Kidney (tissue), 14 donors: Measurements from ENCODE around the gene TEDC2. TPM values are rescaled to one million over a fixed set of nuclear protein-coding genes. Genes with fewer than 3 reads are reported as not detected.

Source experiments
- DNase-seq, 5 donors: peaks; one replicate each; pipeline ENCODE4 v3.0.0-alpha.2; 2013 to 2020
- FAIRE-seq: peaks from 2 replicates; lab custom pipeline; 2012; peaks lifted over from hg19 to GRCh38; lab: Jason Lieb, UNC
- H3K27ac ChIP-seq, 2 donors: one replicate each; pipeline ENCODE4 v1.7.0; 2013; ENCODE audit warnings: low read depth in 2 of 2, low read length in 2 of 2, inconsistent platforms in 1 of 2
- H3K27me3 ChIP-seq: one replicate; pipeline ENCODE4 v1.7.1; 2013; ENCODE audit warnings: low read length, inconsistent platforms; ENCODE audit not compliant: control insufficient read depth, insufficient read depth
- H3K36me3 ChIP-seq, 3 donors: one replicate each; pipeline versions ENCODE4 v1.7.0 to v1.7.1; 2013; ENCODE audit warnings: low read length in 3 of 3, control low read depth in 1 of 3, inconsistent platforms in 1 of 3; ENCODE audit not compliant: insufficient read depth in 3 of 3, control insufficient read depth in 2 of 3
- H3K4me1 ChIP-seq, 3 donors: one replicate each; pipeline versions ENCODE4 v1.7.0 to v1.7.1; 2013; ENCODE audit warnings: low read length in 3 of 3, inconsistent platforms in 1 of 3, low read depth in 1 of 3; ENCODE audit not compliant: control insufficient read depth in 2 of 3, insufficient read depth in 2 of 3
- H3K4me3 ChIP-seq, 3 donors: one replicate each; pipeline versions ENCODE4 v1.7.0 to v1.8.1; 2013; ENCODE audit warnings: low read length in 3 of 3, control low read depth in 1 of 3, inconsistent platforms in 1 of 3
- H3K9ac ChIP-seq, 3 donors: one replicate each; pipeline versions ENCODE4 v1.7.0 to v1.7.1; 2013; ENCODE audit warnings: low read length in 3 of 3, control low read depth in 1 of 3, inconsistent platforms in 1 of 3
- H3K9me3 ChIP-seq, 3 donors: one replicate each; pipeline versions ENCODE4 v1.7.0 to v1.7.1; 2013; ENCODE audit warnings: low read length in 3 of 3, control low read depth in 1 of 3, inconsistent platforms in 1 of 3; ENCODE audit not compliant: control insufficient read depth in 2 of 3, insufficient read depth in 1 of 3
- intact Hi-C: fragments of 100-400 bp; cut with DNase I; formaldehyde crosslinking; loops from one replicate; pipeline ENCODE4 v1.11.1; 2022
- polyA plus RNA-seq: library from polyadenylated mRNA; stranded (reverse); fragments of 350-450 nt; fragmentation: Illumina TruSeq; extraction: RNeasy Lipid Tissue Mini Kit (QIAGEN cat#74804); gene quantifications from one replicate; pipeline ENCODE4 v1.2.3, GENCODE V29; 2014; ENCODE audit warnings: low read depth, low replicate concordance; ENCODE audit not compliant: insufficient read depth
- total RNA-seq: library from RNA; stranded (reverse); fragmentation: NEBNext Ultra II Directional; extraction: Animal tissue kit (Norgen Biotek cat#: 25700); gene quantifications from one replicate; pipeline ENCODE4 v1.2.1, GENCODE V29; 2021
- TF ChIP-seq, protein P1 (sequence below): IDR thresholded peaks from 3 replicates; pipeline ENCODE4 v1.5.1; 2012; ENCODE audit warnings: mild to moderate bottlenecking, moderate library complexity, borderline replicate concordance; ENCODE audit not compliant: insufficient read depth; ENCODE audit errors: extremely low read depth
- donor health status: control.
- donor health status: control.
- donor health status: control.
- donor health status: control.
- donor health status: control.
- donor health status: DM: yes; HTN: yes; CAD: no.
- donor health status: Normal renal cell carcinoma (clear cell type).

The TEDC2 gene
- total and polyA plus RNA-seq, 2 donors from 2014 or later = 1.4 to 1.7 TPM

DNA sequence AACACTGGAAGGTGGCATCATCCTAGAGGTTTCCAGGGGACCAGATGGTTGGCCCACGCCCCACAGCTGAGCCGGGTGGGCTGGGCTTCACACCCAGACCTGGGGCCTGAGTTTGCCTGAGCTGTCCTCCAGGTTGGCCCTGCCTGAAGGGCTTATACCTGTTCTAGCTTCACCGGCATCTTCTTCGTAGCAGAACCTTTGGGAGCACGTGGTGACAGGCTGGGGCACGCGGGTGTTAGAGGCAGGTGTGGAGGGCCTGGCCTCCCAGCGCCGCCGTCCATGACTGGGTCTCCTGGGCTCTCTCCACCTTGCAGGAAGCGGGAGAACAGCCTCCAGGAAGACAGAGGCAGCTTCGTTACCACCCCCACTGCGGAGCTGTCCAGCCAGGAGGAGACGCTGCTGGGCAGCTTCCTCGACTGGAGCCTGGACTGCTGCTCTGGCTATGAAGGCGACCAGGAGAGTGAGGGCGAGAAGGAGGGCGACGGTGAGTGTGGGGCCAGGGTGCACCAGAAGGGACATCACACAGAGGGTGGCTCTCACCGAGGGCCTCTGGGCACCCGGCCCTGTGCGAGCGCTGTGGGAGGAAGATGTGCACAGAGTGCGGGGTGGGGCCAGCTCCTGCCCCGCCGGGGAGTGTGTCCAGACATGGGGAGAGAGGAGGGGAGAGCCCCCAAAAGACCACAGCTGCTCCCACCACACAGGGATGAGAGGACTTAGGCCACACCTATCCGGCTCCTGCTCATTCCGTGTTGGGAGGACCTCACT lies 4.6 kb upstream of the TEDC2 start:
- no peaks in the 10 kb centered on the region for H3K9me3 ChIP-seq
- FAIRE-seq (no peak), DNase-seq (no peak)
- TF ChIP-seq, protein P1, sequence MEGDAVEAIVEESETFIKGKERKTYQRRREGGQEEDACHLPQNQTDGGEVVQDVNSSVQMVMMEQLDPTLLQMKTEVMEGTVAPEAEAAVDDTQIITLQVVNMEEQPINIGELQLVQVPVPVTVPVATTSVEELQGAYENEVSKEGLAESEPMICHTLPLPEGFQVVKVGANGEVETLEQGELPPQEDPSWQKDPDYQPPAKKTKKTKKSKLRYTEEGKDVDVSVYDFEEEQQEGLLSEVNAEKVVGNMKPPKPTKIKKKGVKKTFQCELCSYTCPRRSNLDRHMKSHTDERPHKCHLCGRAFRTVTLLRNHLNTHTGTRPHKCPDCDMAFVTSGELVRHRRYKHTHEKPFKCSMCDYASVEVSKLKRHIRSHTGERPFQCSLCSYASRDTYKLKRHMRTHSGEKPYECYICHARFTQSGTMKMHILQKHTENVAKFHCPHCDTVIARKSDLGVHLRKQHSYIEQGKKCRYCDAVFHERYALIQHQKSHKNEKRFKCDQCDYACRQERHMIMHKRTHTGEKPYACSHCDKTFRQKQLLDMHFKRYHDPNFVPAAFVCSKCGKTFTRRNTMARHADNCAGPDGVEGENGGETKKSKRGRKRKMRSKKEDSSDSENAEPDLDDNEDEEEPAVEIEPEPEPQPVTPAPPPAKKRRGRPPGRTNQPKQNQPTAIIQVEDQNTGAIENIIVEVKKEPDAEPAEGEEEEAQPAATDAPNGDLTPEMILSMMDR = no peak
- no peak overlapping the region for H3K9ac ChIP-seq
- H3K36me3 ChIP-seq = no peaks in the 10 kb centered on the region
- H3K27me3 ChIP-seq = no peaks in the 10 kb centered on the region
- H3K27ac ChIP-seq = no peak overlapping the region
- intact Hi-C loops = no loop called here
- peaks cover 0 to 6% (median 0%) of the 10 kb centered on the region in 3 donors for H3K4me1 ChIP-seq
- no peak overlapping the region for H3K4me3 ChIP-seq

DNA sequence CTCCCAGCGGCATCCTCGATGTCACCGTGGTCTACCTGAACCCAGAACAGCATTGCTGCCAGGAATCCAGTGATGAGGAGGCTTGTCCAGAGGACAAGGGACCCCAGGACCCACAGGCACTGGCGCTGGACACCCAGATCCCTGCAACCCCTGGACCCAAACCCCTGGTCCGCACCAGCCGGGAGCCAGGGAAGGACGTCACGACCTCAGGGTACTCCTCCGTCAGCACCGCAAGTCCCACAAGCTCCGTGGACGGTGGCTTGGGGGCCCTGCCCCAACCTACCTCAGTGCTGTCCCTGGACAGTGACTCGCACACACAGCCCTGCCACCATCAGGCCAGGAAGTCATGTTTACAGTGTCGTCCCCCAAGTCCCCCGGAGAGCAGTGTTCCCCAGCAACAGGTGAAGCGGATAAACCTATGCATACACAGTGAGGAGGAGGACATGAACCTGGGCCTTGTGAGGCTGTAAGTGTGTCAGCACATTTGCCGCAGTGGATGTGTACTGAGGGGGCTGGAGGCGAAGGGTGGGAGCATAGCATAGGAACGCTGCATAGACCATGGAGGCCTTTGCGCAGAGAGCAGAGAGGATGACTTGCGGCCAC lies 3.3 kb upstream of the TEDC2 start:
- Histone ChIP-seq H3K27ac (no peak overlapping the region), H3K4me1 (peaks cover 0 to 6% (median 0%) of the 10 kb centered on the region in 3 donors), H3K36me3 (no peaks in the 10 kb centered on the region), H3K4me3 (no peak overlapping the region), H3K9me3 (no peaks in the 10 kb centered on the region), H3K9ac (no peak overlapping the region), H3K27me3 (no peaks in the 10 kb centered on the region)
- intact Hi-C loops = no loop called here
- no peak for DNase-seq
- FAIRE-seq = no peak
- TF ChIP-seq, protein P1 = no peak

DNA sequence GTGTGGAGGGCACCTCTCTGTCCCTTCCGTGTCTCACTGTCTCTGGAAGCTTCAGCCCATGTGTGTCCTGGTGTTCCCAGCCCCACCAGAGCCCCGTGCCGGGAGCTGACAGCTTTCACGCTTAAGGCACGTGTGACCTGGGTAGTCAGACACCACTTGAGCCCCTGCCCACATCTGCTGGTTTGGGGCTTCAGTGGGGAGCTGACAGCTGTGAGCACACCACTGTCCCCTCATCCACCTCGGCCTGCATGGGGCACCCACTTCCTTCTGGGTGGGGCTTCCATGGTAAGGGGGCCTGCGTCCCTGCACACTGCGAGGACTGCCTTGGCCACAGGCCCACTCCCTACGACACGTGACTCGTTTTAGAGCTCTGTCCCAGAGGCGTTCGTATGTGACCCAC lies 2.6 kb upstream of the TEDC2 start:
- no peaks in the 10 kb centered on the region for H3K36me3 ChIP-seq
- peaks cover 0 to 6% (median 0%) of the 10 kb centered on the region in 3 donors for H3K4me1 ChIP-seq
- no peak overlapping the region for H3K27ac ChIP-seq
- intact Hi-C loops = no loop called here
- H3K9ac ChIP-seq = no peak overlapping the region
- FAIRE-seq (no peak), DNase-seq (no peak)
- H3K27me3 ChIP-seq = no peaks in the 10 kb centered on the region
- no peaks in the 10 kb centered on the region for H3K9me3 ChIP-seq
- H3K4me3 ChIP-seq = no peak overlapping the region
- TF ChIP-seq, protein P1 = no peak
